Keratinocyte (primary cell): ENCODE results near the gene CTNNA3. TPM values are rescaled to one million over a fixed set of nuclear protein-coding genes. Genes with fewer than 3 reads are reported as not detected.

Source experiments
- DNase-seq: peaks from one replicate; pipeline ENCODE4 v3.0.0-alpha.2; 2011; ENCODE audit warnings: low read depth, missing footprints, low spot score
- FAIRE-seq: peaks from 2 replicates; lab custom pipeline; 2011; peaks lifted over from hg19 to GRCh38; lab: Jason Lieb, UNC
- H2AFZ ChIP-seq: 2 replicates; pipeline ENCODE4 v1.6.0; 2012; ENCODE audit warnings: low read length, control low read depth, inconsistent platforms; ENCODE audit not compliant: control insufficient read depth
- H3K27ac ChIP-seq: 2 replicates; pipeline ENCODE4 v1.5.1; 2011; ENCODE audit warnings: low read length; ENCODE audit not compliant: control insufficient read depth, insufficient read depth
- H3K27me3 ChIP-seq: 3 replicates; pipeline ENCODE4 v1.6.0; 2011; ENCODE audit warnings: low read length; ENCODE audit not compliant: control insufficient read depth, insufficient read depth; ENCODE audit errors: extremely low read depth
- H3K36me3 ChIP-seq, 2 experiments: 2 replicates in 1 of 2; 3 replicates in 1 of 2; pipeline ENCODE4 v1.5.1; 2011; ENCODE audit warnings: low read length in 2 of 2, mild to moderate bottlenecking in 1 of 2; ENCODE audit not compliant: control insufficient read depth in 2 of 2, insufficient read depth in 2 of 2; ENCODE audit errors: extremely low read depth in 1 of 2
- H3K4me1 ChIP-seq: 3 replicates; pipeline ENCODE4 v1.5.1; 2011; ENCODE audit warnings: low read length; ENCODE audit not compliant: control insufficient read depth, insufficient read depth; ENCODE audit errors: extremely low read depth
- H3K4me2 ChIP-seq: 3 replicates; pipeline ENCODE4 v1.6.0; 2011; ENCODE audit warnings: low read depth, low read length; ENCODE audit not compliant: control insufficient read depth, insufficient read depth; ENCODE audit errors: extremely low read depth
- H3K4me3 ChIP-seq, 3 experiments: fragments of 200-600 bp in 1 of 3; sonication (generic) in 1 of 3; 2 replicates in 2 of 3; 3 replicates in 1 of 3; pipeline ENCODE4 v1.5.1; 2011 to 2016; ENCODE audit warnings: low read length in 3 of 3, mild to moderate bottlenecking in 3 of 3, control low read depth in 2 of 3, inconsistent platforms in 1 of 3, low read depth in 1 of 3, mixed read lengths in 1 of 3, mixed run types in 1 of 3, moderate library complexity in 1 of 3; ENCODE audit not compliant: control insufficient read depth in 2 of 3, insufficient read depth in 2 of 3; ENCODE audit errors: extremely low read depth in 1 of 3
- H3K79me2 ChIP-seq: 2 replicates; pipeline ENCODE4 v1.6.0; 2012; ENCODE audit warnings: low read length; ENCODE audit not compliant: control insufficient read depth, insufficient read depth
- H3K9ac ChIP-seq: 3 replicates; pipeline ENCODE4 v1.6.0; 2011; ENCODE audit warnings: low read length; ENCODE audit not compliant: control insufficient read depth, insufficient read depth; ENCODE audit errors: extremely low read depth
- H3K9me1 ChIP-seq: 3 replicates; pipeline ENCODE4 v1.6.0; 2011; ENCODE audit warnings: low read length; ENCODE audit not compliant: control insufficient read depth, insufficient read depth; ENCODE audit errors: extremely low read depth
- H3K9me3 ChIP-seq: 2 replicates; pipeline ENCODE4 v1.5.1; 2012; ENCODE audit warnings: low read depth, low read length; ENCODE audit not compliant: control insufficient read depth
- H4K20me1 ChIP-seq: 3 replicates; pipeline ENCODE4 v1.6.0; 2011; ENCODE audit warnings: low read length; ENCODE audit not compliant: control insufficient read depth, insufficient read depth; ENCODE audit errors: extremely low read depth
- CTCF ChIP-seq, 3 experiments: IDR thresholded peaks in 1 of 3; conservative IDR thresholded peaks in 1 of 3; optimal IDR thresholded peaks in 1 of 3; 2 replicates in 2 of 3; 3 replicates in 1 of 3; pipeline versions ENCODE3 to v1.5.1; 2011; ENCODE audit warnings: low read length in 3 of 3, mild to moderate bottlenecking in 3 of 3, moderate library complexity in 2 of 3, control low read depth in 1 of 3, inconsistent platforms in 1 of 3; ENCODE audit not compliant: insufficient read depth in 2 of 3; ENCODE audit errors: extremely low read depth in 1 of 3
- EZH2 ChIP-seq: IDR thresholded peaks from one replicate; pipeline ENCODE4 v1.6.1; 2012; ENCODE audit warnings: inconsistent platforms, mild to moderate bottlenecking, low read length, moderate library complexity
- dilution Hi-C: fragments of 300-500 bp; cut with MboI; formaldehyde crosslinking; loops from one replicate; pipeline ENCODE4 v1.7.0; 2020; ENCODE audit warnings: low sequenced_read_pairs; ENCODE audit not compliant: extremely low pct_ligation_motif_present
- polyA plus RNA-seq, 5 experiments: library from polyadenylated mRNA; depleted of rRNA in 3 of 5; stranded (reverse) in 3 of 5; stranded (forward) in 1 of 5; unstranded in 1 of 5; fragments of >200 nt; gene quantifications; 1 replicate in 1 of 5; 2 replicates in 3 of 5; 3 replicates in 1 of 5; pipeline versions ENCODE4 v1.2.1 to v1.2.3, GENCODE V29; 2011 to 2012; ENCODE audit warnings: missing spikeins in 2 of 5, low read depth in 1 of 5, low replicate concordance in 1 of 5

Gene CTNNA3
- polyA plus RNA-seq, 1 donor (not counting 4 experiments of a cell fraction or from before 2014, with no cell fraction given) = 0.01 TPM

GRCh38 chr10:65940105-65940504 is 1755.9 kb downstream of the CTNNA3 start:
- H3K79me2 ChIP-seq = no peaks in the 10 kb centered on the region
- H2AFZ ChIP-seq = no peak overlapping the region
- H3K4me1 ChIP-seq = peaks cover 3% of the 10 kb centered on the region
- H3K27me3 ChIP-seq = no peaks in the 10 kb centered on the region
- no peaks in the 10 kb centered on the region for H3K9me3 ChIP-seq
- H3K36me3 ChIP-seq = no peaks in the 10 kb centered on the region
- no peak overlapping the region for H3K27ac ChIP-seq
- no peak overlapping the region for H3K9ac ChIP-seq
- FAIRE-seq = no peak
- TF ChIP-seq EZH2 (no peak), CTCF (optimal IDR thresholded peaks at IDR 0.05 in 1 of 3, IDR thresholded peaks at IDR 0.05 in 1 of 3, conservative IDR thresholded peaks at IDR 0.05 in 1 of 3; ENCODE audit: extremely low read depth in 1 of 3, insufficient read depth in 2 of 3, low read length in 3 of 3) (no peak)
- no peaks in the 10 kb centered on the region for H3K9me1 ChIP-seq
- no peak overlapping the region for H3K4me2 ChIP-seq
- H3K4me3 ChIP-seq = no peak overlapping the region
- no peak for DNase-seq
- no peaks in the 10 kb centered on the region for H4K20me1 ChIP-seq
- dilution Hi-C loops = no loop called here

GRCh38 chr10:65931291-65932070 is 1764.5 kb downstream of the CTNNA3 start:
- Histone ChIP-seq H3K36me3 (no peaks in the 10 kb centered on the region), H3K27ac (no peak overlapping the region), H3K79me2 (no peaks in the 10 kb centered on the region), H3K9me1 (no peaks in the 10 kb centered on the region), H3K4me2 (peak overlapping the region; percentile 44), H3K9me3 (no peaks in the 10 kb centered on the region), H3K4me1 (no peaks in the 10 kb centered on the region), H2AFZ (peak overlapping the region; percentile 10), H3K9ac (no peak overlapping the region), H4K20me1 (no peaks in the 10 kb centered on the region), H3K27me3 (no peaks in the 10 kb centered on the region), H3K4me3 (no peak overlapping the region)
- FAIRE-seq = peak; percentile 29
- dilution Hi-C loops = no loop called here
- DNase-seq = no peak
- no peak for TF ChIP-seq CTCF (optimal IDR thresholded peaks at IDR 0.05 in 1 of 3, IDR thresholded peaks at IDR 0.05 in 1 of 3, conservative IDR thresholded peaks at IDR 0.05 in 1 of 3; ENCODE audit: extremely low read depth in 1 of 3, insufficient read depth in 2 of 3, low read length in 3 of 3)
- TF ChIP-seq EZH2 = no peak
